Stimulated activated CD8-positive, alpha-beta memory T cell treated with anti-CD3 and anti-CD28 coated beads, Interleukin-12 subunit alpha, Interleukin-12 subunit beta, amount 100 ng/mL, for 1 hour (primary cell): ENCODE data around the gene CDADC1.
"Not testable (repeated sequence)": the region's sequence is repeated elsewhere in the genome, so short reads cannot be mapped to it uniquely, and the experiment has no call there.

ENCODE experiments used
- DNase-seq: peaks from one replicate; pipeline ENCODE4 v3.0.0-alpha.2; 2020; ENCODE audit warnings: low read depth

Gene CDADC1

DNA sequence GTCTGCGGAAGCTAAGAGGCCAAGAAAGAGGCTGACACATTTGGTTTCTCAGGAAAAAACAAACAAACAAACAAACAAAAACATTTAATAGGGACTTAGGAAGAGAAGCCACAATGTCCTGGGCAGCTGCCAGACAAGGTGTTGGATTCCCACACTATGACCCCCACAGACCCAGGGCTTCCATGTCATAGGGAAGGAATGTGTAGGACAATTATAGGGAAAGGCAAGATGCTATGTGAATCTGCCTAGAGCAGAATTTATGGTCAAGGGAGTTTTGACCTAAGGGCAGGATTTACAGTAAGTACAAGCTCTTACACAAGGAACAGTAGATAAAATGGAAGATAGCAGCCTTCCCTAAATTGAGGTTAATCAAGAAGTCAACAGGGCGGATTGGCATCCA is 9.1 kb upstream of the CDADC1 start:
- no peak for DNase-seq

- no peak for DNase-seq
Measured at GRCh38 chr13:49240017-49240416, 7.7 kb upstream of the CDADC1 start.

- no peak for DNase-seq
Measured at GRCh38 chr13:49241296-49241695, 6.4 kb upstream of the CDADC1 start.

- no peak for DNase-seq
Measured at GRCh38 chr13:49245101-49245500, 2.6 kb upstream of the CDADC1 start.

DNA sequence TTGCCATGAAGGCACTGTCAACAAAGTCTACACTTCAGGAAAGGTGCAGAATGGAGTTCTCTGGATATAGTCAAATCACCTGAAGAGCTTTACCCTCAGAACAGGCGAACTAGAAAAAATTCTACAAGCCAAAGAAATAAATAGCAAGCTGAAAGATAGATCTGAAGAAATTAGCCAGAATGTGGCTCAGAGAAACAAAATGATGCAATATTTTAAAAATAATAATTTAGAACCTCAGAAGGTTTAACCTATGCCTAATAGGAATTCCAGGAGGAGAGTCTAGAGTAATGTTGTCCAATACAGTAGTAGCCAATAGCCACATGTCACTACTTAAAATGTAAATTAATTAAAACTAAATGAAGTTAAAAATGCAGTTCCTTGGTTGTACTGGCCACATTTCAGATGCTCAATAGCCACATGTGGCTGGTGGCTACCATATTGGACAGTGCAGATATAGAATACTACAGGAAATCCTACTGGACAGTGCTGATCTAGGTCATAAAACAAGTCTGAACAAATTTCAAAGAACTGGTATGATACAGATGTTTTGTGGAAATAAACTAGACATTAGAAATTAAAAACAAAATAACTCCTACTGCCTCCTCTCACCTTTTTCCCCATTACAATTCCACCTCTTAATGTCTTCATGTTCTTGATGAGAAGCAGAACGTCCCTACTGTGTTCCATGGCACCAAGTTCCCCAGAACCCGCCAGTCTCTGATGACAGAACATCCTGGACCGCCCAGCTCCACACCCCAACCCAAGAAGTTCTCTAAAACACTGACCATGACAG is 679 bp upstream of the CDADC1 start:
- DNase-seq, result no peak

- no peak for DNase-seq
Measured at GRCh38 chr13:49248622-49249002, 887 bp downstream of the CDADC1 start.

DNA sequence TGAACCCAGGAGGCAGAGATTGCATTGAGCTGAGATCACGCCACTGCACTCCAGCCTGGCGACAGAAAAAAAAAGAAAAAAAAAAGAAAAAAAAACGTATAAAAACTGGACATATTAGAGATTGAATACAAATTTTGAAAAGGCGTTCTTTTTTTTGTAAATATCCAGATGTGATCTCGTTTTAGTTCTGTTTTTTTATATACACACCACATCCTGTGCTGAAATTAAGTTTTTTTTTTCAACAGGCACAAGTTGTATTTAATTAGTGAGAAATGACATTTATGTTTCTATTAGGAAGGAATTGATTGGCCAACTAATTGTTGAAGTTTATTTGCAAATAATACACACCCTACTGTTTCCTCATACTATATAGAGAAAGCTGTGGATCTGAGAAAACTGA is 3.6 kb downstream of the CDADC1 start:
- DNase-seq, result no peak

GRCh38 chr13:49253310-49253709 is 5.6 kb downstream of the CDADC1 start:
- DNase-seq, result no peak

- no peak for DNase-seq
Measured at GRCh38 chr13:49254007-49254406, 6.3 kb downstream of the CDADC1 start.

DNA sequence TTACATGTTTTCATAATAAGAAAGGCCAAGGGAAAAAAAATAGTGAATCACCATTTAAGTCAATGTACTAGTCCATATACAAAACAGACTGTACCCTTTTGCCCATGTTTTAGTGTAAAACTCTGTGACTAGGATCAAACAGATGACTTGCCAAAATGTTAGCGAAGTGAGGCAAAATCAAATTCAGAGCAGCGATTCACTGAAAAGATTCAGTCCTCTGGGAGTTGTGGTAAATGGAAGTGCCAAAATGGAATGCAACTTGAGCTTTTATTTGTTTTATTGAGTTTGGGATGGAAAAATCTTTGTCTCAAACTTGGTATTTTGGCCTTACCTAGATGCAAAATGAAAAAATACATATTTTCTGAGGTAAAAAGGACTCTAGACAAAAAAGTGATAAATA is 9.1 kb downstream of the CDADC1 start:
- no peak for DNase-seq

DNA sequence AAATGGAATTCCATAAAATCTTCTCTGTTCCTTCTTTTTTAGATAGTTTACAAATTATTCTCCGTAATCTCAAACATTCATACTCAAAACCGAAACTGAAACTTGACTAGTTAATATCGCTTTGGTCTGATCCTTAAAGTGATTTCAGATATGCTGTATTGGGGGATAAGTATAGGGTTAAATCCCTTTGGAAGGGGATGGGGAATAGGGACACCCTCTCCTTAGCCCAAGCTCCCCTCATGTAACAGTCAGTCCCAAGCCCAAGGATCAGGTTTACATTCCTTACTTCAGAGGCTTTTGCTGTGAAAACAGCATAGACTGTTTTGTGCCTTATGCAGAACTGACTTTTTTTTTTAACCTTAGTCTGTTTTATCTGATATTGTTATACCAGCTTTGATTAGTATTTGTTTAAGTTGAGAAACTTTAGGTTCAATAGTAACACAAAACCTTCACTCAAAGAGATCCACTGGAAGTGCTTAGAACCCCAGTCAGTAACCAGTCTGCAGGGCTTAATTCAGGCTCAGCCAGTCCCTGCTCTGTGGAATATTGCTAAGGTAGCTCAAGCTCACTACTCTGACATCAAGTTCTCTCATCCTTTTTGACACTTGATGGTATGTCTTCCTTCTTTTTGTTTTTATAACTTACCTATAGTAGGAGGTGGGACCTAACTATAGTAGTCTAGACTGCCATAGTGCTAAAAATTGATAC is 10.5 kb downstream of the CDADC1 start:
- DNase-seq, result no peak

GRCh38 chr13:49259586-49259985 is 11.9 kb downstream of the CDADC1 start:
- DNase-seq, result no peak

DNA sequence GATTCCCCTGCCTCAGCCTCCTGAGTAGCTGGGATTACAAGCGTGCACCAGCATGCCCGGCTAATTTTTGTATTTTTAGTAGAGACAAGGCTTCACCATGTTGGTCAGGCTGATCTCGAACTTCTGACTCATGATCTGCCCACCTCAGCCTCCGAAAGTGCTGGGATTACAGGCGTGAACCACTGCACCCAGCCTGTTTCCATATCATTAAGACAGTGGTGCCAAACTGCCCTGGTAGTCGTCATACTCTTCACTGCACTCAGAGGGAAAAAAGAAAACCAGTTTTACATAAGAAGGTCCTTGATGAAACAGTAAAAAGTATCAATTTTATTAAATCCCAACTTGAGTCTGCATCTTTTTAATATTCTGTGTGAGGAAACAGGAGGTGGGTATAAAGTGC is 14.9 kb downstream of the CDADC1 start:
- DNase-seq, result no peak

- no peak for DNase-seq
Measured at GRCh38 chr13:49265822-49266221, 18.1 kb downstream of the CDADC1 start.

DNA sequence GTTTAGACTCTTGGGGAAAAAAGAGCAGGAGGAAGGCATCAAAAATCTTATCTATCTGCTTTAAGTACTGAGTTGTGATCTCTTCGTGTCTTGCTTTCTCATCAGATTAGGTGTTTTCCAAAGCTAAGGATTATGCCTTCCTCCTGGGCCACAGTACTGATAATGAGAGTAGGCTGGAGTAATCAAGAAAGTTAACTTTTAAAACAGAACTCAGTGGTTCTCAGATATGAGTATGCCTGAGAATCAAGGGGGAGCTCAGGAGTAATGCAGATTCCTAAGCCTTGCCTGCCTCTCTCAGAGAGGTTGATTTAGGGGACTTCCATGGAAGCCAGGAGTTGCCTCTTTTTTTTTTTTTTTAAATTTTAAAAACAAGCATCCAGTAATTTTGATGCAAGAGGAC is 23.5 kb downstream of the CDADC1 start:
- DNase-seq, result no peak

DNA sequence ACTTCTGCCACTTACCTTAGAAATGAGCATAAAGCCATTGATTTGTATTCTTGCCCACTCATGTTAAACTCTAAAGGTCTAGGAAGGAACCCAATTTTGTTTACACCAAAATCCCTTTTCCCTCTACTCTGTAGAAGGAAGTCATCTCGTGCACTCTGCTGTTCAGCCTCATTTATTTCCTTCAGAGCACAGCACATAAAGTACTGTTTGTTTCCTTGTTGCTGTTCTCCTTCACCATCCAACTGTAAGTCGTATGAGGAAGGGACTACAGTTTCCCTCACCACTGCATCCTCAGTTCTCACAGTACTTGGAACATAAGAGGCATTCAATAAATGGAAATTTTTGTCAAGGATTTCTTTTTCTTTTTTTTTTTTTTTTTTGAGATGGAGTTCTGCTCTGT is 24.6 kb downstream of the CDADC1 start:
- no peak for DNase-seq

- no peak for DNase-seq
Measured at GRCh38 chr13:49278211-49278610, 30.5 kb downstream of the CDADC1 start.

- DNase-seq, result no peak
Measured at GRCh38 chr13:49279112-49279511, 31.4 kb downstream of the CDADC1 start.

GRCh38 chr13:49279885-49280284 is 32.2 kb downstream of the CDADC1 start:
- no peak for DNase-seq

- DNase-seq, result no peak
Measured at GRCh38 chr13:49287995-49288394, 40.3 kb downstream of the CDADC1 start.

GRCh38 chr13:49288458-49288857 is 40.7 kb downstream of the CDADC1 start:
- DNase-seq, result no peak

DNA sequence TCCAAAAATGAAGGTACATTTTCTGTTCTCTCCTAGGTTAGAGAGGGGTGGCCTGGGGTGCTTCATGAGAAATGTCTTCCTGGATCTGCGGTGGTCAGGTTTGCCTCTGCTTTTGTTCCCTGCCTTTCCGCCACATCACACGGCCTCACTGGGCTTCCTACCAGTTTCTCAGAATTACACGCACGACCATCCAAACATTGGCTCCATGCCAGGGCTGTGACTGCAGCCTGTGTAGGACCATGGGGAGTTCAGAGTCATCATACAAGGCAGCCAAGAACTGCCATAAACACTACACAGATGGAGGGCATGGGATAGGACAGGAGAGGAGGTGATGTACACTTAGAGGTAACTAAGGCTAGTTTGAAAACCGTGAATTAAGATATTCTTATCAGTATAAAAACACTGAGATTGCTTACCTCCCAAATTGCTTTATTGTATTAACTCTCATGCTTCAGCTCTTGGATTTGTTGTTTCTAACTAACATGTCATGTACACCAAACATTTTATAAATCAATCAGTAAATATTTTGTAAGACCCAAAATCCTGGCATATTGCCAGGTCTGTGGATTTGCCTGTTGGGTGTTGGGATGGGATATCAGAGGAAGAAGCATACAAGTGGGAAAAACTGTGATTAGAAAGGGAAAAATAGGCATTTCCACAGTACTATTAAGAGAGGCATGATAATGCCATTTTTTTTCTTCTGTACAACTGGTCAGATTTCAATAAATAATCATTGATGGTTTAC is 45.2 kb downstream of the CDADC1 start:
- DNase-seq, result no peak

GRCh38 chr13:49294723-49295122 is 47.0 kb downstream of the CDADC1 start:
- DNase-seq, result not testable (repeated sequence)
